GM19025 (cell line): ENCODE measurements around the gene SPTB.

ENCODE experiments used
- ATAC-seq: cut with Tn5 transposase; IDR thresholded peaks from one replicate; pipeline ENCODE4 v1.9.1; 2021; ENCODE audit warnings: mild to moderate bottlenecking, low read depth, moderate library complexity; ENCODE audit not compliant: unreplicated experiment

Gene SPTB

DNA sequence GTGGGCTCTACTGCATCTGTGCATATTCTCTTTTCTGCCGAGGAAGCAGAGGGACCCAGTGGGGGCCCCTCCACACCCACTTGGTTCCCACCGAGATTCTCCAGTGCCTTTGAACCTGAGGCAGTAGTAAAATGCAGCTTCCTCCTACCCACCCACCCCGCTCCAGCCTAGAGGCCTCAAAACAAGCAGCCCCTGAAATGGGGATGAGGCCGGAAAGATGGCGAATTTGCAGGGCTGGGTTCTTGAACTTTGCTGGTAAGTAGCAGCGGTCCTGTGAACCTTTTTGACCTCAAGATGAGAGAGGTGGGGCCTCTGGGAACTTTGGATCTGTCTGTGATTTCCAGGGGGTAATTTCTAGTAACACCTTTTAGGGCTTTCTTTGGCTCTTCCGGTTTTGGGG is 160.1 kb downstream of the SPTB start:
- ATAC-seq, result no peak

DNA sequence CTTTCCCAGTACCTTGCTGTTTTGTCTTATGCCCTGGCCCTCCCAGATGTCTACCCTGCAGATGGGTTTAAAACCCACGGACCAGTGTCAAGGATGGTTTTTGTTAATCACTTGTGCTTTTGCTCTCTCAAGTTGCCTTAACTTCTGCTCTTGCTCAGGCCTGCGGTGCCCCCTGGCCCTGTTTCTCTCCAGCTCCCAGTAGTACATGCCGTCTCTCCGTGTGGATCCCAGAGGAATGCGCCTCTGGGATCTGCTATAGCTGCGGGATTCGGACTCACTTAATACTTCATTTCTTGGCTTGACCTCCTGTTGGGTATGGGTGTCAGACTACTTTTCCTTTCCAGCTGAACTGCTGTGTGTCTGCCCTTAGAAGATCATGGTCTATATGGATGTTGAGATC is 160.9 kb downstream of the SPTB start:
- no peak for ATAC-seq

DNA sequence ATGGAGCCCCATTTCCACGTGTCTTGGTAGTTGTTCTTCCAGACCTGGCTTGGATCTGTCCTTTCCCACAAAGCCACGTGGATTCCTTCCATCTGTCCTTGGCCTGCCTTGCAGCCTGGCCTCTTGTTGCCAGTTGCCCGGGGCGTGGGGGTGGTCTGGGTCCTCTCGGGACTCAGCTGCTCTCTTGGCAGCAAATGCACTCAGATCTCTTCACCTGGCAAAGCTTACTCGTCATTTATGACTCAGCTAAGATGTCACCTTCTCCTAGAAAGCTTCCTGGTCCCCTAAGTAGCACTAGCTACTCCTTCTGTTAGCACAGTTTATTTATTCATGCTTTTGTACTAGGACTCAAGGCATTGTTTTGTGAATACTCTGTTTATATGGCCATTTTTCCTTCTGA is 161.8 kb downstream of the SPTB start:
- no peak for ATAC-seq

DNA sequence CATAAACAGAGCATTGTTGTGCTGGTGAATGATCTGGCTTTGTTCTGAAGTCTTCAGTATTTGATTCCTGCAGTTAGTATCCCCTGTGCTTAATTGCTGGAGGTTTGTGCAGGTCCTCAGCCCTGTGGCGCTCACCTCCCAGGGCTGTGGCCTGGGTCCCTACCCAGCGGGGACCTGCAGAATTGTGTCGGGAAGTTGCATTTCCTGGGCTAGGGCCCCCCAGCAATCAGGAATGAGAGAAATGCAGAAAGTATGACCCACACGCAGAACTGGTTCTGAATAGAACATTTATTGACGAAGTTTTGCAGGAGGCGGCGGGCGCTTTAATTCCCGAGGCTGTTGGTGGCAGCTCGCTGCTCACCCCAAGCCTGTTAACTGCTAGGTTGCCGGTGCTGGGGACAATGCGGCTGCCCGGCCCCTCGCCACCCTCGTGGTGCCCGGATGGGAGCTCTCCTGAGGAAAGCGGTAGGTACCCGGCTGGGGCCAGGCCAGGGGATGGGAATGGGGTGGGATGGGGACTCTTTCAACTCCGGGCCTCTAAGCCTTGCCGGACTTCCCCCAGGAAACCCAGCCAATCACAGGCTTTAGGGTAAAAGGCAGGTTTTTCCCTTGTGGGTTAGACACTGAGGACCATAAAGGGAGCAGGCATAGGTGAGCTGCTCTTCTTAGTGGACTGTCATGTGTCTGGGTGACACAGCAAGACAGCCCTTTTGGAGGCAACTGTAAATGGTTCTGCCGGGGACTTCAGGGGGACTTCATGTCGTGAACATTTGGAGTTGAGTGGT is 163.9 kb downstream of the SPTB start:
- no peak for ATAC-seq

DNA sequence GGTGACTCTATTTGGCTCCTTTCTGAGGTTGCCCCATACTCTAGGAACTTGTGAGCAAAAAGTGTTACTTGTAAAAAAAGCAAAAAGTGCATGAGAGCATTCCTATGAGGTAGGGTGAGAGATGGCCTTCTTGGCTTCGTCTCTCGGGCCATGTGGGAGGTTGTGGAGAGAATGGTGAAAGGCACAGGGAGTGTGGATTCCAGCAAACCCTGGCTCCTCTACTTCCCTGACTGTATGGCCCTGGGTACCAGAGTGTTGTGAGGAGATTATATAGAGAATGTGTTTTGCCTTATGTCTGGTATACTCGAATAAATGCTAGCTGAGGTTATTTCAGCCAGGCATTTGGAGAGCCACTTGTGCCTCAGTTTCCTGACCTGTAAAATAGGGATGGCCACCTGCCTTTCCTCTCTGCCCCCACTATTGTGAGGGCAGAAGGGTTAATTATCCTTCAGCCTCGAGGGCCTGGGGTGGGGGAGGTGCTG is 164.5 kb downstream of the SPTB start:
- no peak for ATAC-seq

DNA sequence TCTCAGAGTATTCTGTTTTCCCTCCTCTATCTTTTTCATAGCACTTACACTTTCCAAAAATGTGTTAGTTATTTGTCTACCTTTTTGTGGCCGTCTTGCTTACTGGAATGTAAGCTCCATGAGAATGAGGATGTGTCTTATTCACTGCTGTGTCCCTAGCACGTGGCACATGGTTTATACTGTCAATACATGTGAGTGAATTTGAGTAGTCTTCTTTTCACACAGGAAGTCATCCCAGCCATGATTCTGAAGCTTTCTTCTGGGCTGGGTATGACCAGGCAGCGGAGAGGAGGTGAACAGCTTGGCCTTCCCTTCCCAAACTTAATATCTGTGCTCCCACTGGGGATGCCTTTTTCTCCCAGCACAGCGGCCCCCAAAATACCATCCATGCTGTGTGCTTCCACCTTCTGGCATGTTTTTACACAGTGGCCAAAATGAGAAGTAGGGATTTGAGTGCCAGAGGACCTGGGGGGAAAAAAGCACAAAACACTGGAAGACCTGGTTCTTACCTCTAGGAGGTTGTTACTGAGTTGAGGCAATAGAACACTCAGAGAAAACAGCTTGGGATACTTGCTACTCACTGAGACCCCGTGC is 165.2 kb downstream of the SPTB start:
- no peak for ATAC-seq

DNA sequence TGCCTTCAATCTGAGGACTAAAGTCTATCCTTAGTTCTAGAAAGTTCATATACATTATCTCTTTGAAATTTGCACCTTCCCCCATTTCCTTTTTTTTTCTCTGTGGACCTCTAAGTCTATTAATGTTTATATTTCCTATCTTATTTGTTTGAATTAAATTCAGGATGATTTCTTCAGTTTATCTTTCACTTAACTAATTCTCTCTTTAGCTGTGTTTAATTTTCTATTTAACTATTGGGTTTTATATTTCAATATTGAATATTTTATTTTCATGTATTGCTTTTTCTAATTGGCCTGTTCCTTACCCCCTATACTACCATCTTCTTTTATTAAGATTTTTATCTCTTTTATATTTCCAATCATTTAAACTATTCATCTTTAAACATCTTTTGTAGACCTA is 166.0 kb downstream of the SPTB start:
- ATAC-seq, result no peak

DNA sequence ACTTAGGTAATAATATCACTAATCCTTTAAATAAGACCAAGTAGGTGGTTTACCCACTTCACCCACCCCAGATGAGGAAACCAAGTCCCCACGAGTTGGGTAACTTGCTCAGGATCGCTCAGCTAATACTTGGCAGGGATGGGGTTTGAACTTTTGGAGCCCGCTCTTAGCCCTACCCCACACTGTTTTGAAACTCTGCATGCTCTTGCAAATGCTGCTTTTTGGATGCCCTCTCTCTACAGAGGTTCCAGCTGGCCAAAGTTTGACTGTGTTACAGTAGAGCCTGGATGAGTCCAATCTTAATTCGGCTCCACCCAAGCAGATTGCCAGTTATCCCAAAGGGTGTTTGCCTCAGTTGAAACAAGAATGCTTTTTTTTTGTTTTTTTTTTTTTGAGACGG is 168.7 kb downstream of the SPTB start:
- no peak for ATAC-seq

DNA sequence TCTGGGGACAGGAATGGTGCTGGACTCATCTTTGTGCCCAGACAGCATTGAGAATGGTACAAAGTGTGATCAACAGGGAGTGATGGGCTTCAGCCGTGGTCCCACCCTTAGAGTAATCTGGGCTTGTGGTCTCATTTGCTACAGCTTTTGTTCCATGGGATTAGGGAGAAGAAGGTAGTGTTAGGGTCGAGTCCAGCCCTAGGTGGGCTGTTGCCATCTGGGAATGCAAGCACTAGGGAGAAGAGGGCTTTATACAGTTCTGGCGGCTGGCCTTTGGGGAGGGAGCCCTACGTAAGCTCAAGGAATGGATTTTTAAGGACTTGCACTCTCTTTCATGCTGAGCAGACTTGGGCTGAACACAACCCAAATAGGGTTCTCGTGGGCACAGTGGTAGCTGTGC is 170.6 kb downstream of the SPTB start:
- no peak for ATAC-seq

DNA sequence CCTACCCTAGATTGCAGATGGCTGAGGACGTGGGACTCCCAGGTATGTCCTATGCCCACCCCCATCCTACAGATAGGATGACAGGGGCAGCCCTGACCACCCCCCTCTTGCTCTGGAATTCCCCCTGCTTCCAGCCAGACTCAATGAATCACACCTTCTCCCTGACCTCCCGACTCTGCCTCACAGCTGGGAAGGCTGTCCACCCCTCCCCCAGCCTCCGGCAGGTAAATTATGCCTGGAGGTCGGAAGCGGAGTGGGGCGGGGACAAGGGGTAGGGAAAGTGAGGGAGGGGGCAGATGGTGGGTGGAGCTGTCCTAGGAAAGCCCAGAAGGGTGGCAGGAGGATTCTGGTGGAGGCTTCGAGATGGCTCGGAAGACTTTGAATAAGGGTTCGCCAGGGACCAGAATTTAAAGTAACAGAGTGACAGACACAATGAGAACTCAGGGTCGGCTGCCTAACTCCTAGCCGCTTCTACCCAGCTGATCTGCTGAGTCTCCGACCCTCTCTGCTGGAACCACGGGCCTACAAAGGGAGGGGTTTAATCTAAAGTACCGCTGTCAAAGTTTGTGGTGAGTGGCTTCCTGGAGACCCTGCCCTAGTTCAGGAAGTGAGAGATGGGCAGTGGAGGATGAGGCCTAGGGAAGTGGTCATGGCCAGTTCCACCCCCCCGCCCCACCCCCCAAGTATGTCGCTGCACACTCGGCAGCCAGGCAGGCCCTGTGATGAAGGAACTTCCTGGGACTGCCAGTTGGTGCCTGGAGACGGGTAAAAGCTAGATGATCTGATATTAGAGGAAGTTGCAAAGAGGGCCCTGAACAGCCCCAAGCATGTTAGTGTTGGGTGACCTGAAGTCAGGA is 171.3 kb downstream of the SPTB start:
- ATAC-seq, result no peak

DNA sequence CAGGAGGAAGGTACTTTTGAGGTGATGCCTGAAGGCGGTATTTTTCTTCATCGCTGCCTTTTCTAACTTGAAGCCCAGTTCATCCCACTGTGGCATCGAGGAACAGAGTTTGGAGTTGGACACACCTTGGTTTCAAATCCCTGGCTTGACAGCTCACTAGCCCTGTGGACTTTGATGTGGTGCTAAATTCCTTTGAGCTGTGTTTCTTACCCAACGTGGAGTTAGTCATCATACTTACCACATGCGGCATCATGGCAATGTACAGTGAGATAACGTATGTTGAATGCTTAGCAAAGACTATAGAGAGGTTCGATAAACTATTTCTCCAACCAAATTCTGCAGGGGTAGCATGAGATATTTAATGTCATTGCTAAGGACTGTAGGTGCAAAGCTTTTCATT is 172.0 kb downstream of the SPTB start:
- no peak for ATAC-seq

DNA sequence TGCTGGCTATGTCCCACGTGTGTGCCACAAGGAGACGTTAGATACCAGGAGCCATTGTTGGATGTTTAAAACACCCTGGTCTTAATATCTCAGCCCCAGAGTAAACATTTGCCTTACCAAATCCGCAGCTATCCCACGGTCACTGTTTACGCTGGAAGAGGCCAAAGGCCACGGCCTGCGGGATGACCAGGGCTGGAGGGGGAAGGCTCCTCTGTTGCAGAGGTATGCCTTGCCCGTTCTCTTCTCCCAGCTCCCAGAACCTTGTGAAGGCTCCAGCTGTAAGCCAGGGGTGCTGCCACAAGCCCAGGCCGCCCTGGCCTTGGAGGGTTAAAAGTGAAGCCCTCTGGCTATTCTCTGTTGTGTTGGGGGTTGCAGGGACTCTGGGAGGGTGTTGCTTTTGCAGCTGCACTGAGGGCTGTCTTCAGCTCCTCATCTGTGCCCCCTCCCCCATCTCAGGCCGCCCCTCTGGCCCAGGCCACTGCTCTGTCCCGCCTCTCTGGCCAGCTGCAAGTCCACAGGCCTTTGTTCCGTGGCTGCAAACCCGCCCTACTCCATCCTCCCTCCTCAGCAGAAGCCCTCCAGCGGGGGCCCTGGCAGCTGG is 173.0 kb downstream of the SPTB start:
- no peak for ATAC-seq

DNA sequence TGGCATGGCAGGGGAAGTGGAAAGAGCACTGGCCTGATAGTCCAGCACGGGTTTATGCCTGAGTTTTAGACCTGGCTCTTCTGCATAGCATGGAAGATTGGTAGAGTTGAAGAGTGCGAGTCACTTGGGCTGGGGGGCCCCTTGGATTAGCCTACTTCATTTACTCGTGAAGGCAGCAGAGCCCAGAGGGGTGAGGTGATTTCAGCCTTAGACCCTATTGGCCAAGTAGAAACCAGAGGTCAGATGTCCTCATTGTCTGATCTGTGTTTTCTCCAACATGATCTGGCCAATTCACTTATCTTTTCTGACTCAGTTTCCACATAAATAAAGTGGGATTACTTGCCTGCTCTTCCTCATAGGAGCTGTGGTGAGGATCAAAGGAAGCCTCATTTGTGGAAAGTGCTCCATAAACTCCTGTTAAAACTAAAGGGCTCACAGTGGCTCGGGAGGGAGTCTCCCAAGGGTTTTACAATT is 173.6 kb downstream of the SPTB start:
- no peak for ATAC-seq

DNA sequence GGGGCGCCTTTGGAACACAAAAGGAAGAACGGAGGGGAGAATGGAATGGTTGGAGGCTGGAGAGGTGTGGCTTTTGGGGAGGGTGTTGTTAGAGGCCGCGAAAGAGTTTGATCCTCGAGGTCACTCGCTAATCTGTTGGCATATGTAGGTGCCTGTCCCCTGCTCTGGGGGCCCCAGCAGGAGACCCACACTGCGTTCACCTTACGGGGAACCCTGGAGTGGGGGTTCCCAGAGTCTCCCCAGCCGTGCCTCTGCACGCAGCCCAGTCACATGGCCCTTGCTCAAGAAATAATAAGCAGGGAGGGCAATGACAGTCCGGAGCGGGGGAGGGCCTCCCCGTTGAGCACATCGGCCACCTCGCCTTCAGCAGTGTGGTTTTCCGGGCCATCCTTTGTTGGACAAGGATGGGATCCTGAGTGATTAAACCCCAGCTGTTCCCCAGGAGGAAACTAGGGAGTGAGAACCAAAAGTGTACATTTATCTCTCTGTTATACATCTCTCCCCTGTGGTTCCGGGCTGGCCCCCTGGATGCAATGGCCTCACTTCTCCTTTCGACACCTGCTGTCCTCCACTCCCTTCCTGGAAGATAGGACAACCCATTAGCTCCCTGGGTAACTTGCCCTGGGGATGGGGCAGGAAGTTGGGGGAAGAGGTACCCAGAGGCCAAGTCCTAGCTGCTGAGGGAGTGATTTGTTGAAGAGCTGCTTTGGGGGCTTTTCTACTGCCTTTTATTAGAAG is 174.2 kb downstream of the SPTB start:
- ATAC-seq, result no peak

DNA sequence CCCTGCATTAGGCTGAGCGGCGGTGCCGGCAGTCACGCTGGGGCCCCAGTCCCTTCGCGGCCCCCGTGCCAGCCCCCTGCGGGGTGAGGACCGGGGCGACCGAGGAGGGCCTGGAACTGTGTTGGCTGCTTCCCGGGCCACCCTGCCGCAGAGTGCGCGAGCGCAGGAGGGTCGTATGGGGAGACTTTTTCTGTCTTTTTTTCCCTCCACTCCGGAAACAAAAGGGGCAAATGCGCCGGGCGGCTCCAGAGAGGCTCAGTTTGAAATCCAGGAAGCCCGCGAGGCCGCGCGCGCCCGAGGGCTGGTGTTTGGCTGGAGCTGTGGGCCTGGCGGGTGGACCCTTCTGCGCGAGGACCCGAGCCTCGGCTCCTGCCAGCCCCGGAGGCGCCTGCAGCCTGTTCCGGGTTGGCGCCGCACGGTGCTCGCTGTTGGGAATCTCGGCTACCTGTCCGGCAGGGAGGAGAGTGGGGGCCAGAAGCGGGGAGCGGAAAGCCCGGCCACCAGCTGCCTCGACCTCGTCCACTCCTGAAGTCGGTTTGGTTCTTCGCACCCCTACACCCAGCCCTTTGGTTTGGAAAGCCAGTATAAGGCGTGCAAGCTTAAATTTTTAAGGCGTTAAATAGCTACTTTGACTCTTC is 174.8 kb downstream of the SPTB start:
- no peak for ATAC-seq

DNA sequence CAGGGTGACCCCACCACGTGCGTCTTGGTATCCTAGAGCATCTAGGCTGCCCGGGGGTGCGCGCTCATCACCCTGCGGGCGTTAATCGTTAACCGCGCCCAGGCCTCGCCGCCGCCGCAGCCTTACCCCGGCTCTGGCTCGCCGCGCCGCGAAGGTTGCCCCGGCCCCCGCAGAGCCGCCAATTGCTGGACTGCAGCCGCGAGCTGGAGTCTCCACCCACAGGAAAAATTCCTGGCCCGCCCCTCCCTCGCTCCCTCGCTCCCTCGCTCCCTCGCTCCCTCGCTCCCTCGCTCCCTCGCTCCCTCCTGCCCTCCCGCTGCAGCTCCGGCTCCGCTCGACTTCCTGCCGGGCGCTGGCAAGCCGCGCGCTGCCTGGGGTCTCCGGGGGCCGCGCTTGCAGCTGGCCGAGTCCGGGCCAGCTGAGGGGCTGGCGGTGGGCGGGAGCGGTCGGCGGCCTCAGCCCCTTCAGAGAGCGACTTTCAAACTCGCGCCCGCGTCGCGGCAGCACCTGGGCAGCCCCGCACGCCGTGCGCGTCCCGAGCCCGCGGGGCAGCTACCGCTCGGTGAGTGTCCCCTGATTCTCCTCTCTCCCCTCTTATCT is 175.5 kb downstream of the SPTB start, which contains the start of gene PLEKHG3:
Gene PLEKHG3 (plus strand): TSS at position 282 of the 600 bp plus-strand sequence. CDS start 23,208 bp downstream, outside the sequence.
- no peak for ATAC-seq

DNA sequence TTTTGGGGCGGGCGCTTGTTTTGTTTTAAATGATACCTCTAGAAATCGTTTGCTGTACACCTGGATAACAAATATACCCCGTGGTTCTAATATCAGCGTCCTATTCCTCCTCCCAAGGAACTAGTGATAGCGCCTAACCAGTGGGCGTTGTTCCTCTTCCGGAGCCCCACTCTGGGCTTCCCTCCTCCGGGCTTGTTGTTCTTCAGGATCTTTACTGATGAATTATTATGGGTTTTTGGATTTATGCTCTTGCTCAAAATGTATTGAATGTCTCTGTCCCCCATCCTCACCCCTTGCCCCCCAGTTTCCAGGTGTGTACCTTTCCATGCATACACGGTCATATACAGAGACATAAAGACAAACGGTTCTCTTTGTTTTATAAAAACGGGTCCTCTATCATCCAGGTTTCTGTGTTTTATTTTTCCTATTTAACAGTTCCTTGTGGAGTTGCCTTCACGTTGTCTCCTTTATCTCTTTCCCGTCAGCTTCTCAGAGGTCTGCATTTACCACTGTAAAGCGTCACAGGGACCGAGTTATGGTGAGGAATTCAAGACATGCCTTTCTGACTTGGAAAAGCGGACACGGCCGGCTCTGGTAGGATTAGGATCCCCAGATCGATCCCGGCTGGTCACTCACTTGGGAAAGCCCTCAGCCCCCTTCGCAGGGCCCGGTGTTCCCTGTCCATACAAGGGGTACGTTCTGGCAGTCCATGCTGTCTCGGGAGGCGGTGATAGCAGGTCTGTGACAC is 176.1 kb downstream of the SPTB start:
- no peak for ATAC-seq
